Astrocyte of the cerebellum (primary cell): Measurements from ENCODE around the gene GBA2.

ENCODE experiments used
- DNase-seq: peaks from one replicate; pipeline ENCODE4 v3.0.0-alpha.2; 2011; ENCODE audit warnings: low read depth
- H3K4me3 ChIP-seq: 2 replicates; pipeline ENCODE4 v1.5.1; 2011; ENCODE audit warnings: mild to moderate bottlenecking, low read depth, low read length, moderate library complexity
- in situ Hi-C: cut with HindIII; loops from 2 replicates; pipeline ENCODE4 v1.10.0; 2017; ENCODE audit warnings: low sequenced_read_pairs
- TF ChIP-seq, protein P1 (sequence below): IDR thresholded peaks from 2 replicates; pipeline ENCODE4 v1.5.1; 2012; ENCODE audit warnings: low read length, low read depth, moderate library complexity, mild to moderate bottlenecking; ENCODE audit errors: missing control alignments

GBA2 gene

DNA sequence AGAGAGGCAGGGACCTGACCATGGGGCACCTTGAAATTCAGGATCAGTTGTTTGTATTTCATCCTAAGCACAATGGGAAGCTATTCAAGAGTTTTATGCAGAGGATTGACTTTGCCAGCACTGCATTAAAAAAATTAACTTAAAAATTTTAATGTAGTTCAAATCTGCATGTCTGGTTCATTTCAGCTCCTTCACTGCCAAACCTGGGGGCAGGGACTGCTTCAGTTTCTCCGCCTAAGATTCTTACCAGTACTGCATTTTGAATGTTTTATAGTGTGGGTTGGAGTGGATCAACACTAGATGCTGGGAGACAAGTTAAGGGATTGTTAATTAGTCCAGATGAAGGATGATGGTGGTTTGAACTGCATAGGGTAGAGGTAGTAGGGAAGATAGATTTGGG lies 20.7 kb upstream of the GBA2 start:
- no peak for DNase-seq
- in situ Hi-C loops, result loop anchor here (25.0 kb wide), 1 partner anchor 118 kb away; no protein-coding TSS in a partner anchor
- no peak overlapping the region for H3K4me3 ChIP-seq
- TF ChIP-seq, protein P1, sequence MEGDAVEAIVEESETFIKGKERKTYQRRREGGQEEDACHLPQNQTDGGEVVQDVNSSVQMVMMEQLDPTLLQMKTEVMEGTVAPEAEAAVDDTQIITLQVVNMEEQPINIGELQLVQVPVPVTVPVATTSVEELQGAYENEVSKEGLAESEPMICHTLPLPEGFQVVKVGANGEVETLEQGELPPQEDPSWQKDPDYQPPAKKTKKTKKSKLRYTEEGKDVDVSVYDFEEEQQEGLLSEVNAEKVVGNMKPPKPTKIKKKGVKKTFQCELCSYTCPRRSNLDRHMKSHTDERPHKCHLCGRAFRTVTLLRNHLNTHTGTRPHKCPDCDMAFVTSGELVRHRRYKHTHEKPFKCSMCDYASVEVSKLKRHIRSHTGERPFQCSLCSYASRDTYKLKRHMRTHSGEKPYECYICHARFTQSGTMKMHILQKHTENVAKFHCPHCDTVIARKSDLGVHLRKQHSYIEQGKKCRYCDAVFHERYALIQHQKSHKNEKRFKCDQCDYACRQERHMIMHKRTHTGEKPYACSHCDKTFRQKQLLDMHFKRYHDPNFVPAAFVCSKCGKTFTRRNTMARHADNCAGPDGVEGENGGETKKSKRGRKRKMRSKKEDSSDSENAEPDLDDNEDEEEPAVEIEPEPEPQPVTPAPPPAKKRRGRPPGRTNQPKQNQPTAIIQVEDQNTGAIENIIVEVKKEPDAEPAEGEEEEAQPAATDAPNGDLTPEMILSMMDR, result no peak

DNA sequence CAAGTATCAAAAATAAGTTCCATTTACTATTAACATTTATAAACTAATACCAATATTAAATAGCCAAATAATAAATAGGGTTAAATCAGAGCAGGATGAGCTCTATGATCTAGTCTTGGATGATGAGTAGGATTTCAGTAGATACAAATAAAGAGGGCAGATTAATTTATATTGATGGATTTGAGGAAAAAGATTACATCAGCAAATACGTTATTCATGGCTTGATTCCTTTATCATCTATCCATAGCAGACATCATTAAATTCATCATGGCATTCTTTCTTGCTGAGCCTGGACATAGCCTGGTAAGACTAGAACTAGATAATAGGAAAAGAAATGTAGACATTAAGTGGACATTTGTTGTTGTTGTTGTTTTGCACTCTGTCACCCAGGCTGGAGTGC lies 18.4 kb upstream of the GBA2 start:
- no peak overlapping the region for H3K4me3 ChIP-seq
- no peak for DNase-seq
- TF ChIP-seq, protein P1, result no peak
- in situ Hi-C loops, result loop anchor here (25.0 kb wide), 1 partner anchor 120 kb away; no protein-coding TSS in a partner anchor

DNA sequence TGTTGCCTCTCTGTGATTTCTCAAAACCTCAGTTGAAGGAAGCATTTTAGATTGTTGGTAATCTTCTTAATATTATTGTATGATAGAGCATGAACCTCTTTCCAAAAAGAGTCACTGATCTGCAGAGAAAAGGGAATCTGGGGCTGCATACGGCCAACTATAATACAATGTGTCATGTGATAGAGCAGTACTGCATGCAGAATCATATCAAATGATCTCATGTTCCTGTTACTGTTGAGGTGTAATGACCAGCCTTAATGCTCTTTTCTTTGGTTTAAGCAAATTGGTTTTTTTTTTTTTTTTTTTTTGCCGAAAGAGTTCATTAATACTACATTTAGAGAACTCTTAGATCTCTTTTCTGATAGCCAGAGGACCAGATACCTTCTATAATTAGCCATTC lies 18.0 kb upstream of the GBA2 start:
- no peak for DNase-seq
- in situ Hi-C loops, result loop anchor here (25.0 kb wide), 1 partner anchor 120 kb away; no protein-coding TSS in a partner anchor
- TF ChIP-seq, protein P1, result no peak
- no peak overlapping the region for H3K4me3 ChIP-seq

DNA sequence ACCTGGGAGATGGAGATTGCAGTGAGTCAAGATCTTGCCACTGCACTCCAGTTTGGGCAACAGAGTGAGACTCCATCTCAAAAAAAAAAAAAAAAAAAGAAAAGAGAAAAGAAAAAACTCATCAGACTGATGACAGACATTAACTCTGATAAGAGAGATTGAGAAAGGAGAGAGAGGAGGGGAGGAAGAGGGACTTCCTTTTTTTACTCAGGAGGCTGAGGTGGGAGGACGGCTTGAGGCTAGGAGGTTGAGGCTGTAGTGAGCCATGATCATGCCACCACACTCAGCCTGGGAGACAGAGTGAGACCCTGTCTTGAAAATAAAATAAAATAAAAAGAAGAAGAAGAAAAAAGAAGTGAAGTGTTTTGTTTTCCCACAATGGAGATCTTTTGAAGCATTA lies 14.8 kb upstream of the GBA2 start:
- TF ChIP-seq, protein P1, result no peak
- H3K4me3 ChIP-seq, result no peak overlapping the region
- in situ Hi-C loops, result loop anchor here (25.0 kb wide), 1 partner anchor 123 kb away; no protein-coding TSS in a partner anchor
- DNase-seq, result no peak

DNA sequence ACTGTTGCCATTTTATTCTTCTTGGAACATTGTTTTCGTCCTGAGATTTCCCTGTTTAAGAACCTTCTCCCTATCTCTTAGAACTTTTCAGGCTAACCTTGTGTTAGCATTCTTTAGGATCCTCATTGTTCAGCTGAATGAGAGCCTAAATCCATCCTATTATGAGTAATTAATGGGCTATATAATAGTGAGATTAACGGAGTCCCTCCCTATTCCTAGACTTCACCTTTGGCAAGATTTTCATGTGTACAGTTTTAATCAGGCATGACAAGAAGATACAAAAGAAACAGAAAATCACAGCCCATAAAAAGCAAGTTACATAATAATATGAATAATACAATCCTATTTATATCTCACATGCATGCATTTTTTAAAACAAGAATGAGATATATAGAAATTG lies 14.2 kb upstream of the GBA2 start:
- in situ Hi-C loops, result loop anchor here (25.0 kb wide), 1 partner anchor 124 kb away; no protein-coding TSS in a partner anchor
- no peak for DNase-seq
- no peak overlapping the region for H3K4me3 ChIP-seq
- TF ChIP-seq, protein P1, result no peak

DNA sequence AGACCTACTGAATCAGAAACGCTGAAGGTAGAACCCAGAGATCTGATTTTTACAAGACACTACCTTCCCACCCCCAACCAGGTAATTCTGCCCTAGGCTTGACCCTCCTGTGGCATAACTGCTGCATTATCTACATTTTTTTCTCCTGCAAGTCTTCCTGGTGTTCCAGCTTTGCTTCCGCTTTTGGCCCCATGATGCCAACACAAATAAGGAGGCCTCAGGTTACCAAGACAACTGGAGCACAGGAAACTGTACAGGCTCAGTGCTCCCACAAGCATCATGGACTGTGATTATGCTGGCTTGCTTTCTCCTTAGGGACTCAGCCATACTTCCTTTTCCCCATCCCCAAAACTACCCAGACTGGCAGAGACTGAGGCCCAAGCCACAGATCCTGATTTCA lies 11.6 kb upstream of the GBA2 start:
- peak; percentile 50 for DNase-seq

More for the DNA sequence above, 11.6 kb upstream of the GBA2 start:
- no peak overlapping the region for H3K4me3 ChIP-seq
- TF ChIP-seq, protein P1, result no peak
- in situ Hi-C loops, result loop anchor here (25.0 kb wide), 1 partner anchor 127 kb away; no protein-coding TSS in a partner anchor
